Epithelial cell of proximal tubule (primary cell): ENCODE measurements around the gene SCARF1. TPM values are rescaled to one million over a fixed set of nuclear protein-coding genes. Genes with fewer than 3 reads are reported as not detected.
A peak's percentile ranks its signal among the peaks of the same experiment; 100 is the strongest.

ENCODE experiments used
- DNase-seq: peaks from one replicate; pipeline ENCODE4 v3.0.0-alpha.2; 2011; ENCODE audit warnings: low read depth
- H3K4me3 ChIP-seq: 2 replicates; pipeline ENCODE4 v1.5.1; 2011; ENCODE audit warnings: low read depth, mild to moderate bottlenecking, low read length
- total RNA-seq: library from RNA; depleted of rRNA; stranded (reverse); fragments of >200 nt; gene quantifications from 2 replicates; pipeline ENCODE4 v1.2.3, GENCODE V29; 2015
- TF ChIP-seq, protein P1 (sequence below): conservative IDR thresholded peaks from 2 replicates; pipeline ENCODE4 v1.5.1; 2012; ENCODE audit warnings: low read depth, mild to moderate bottlenecking, low read length

The SCARF1 gene
- total RNA-seq, 1 donor from 2014 or later: 14.5 TPM

DNA sequence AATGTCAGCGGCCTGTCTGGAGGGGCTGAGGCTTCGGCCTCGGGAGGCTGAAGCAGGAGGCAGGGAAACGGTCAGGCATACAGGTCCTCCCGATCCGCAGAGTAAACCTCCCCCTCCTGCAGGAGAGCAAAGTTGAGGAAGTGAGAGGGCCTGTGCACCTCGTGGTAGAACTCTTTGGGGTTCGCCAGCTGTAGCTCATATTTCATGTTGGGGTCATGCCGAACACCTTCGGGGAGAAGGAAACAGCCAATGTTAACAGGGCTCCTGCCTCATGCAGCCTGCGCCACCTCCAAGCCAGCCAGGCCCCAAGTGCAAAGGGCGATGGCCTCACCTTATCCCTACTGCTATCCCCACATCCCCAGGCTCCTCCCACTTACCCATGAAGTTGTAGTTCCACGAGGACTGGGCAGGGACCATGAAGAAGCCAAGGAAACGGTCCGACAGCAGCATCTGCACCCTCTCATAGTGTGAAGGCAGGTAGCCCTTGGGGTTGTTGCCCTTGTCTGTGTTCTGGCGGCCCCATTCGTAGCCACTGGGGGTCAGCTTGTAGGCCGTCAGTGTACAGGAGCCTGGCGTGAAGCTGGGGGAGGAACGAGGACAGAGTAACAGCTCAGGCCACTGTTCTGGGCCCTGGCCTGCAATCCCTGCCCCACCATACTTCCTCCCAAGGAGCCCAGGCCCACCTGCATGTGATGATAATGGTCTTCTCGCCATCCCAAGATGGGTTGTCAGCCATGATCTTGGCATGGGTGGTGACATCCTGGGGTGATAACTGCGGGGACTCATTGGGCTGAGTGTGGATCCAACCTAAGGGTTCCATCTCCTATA lies 5.4 kb upstream of the SCARF1 start:
- H3K4me3 ChIP-seq: no peak overlapping the region
- no peak for DNase-seq
- TF ChIP-seq, protein P1, sequence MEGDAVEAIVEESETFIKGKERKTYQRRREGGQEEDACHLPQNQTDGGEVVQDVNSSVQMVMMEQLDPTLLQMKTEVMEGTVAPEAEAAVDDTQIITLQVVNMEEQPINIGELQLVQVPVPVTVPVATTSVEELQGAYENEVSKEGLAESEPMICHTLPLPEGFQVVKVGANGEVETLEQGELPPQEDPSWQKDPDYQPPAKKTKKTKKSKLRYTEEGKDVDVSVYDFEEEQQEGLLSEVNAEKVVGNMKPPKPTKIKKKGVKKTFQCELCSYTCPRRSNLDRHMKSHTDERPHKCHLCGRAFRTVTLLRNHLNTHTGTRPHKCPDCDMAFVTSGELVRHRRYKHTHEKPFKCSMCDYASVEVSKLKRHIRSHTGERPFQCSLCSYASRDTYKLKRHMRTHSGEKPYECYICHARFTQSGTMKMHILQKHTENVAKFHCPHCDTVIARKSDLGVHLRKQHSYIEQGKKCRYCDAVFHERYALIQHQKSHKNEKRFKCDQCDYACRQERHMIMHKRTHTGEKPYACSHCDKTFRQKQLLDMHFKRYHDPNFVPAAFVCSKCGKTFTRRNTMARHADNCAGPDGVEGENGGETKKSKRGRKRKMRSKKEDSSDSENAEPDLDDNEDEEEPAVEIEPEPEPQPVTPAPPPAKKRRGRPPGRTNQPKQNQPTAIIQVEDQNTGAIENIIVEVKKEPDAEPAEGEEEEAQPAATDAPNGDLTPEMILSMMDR: no peak

- DNase-seq: no peak
- TF ChIP-seq, protein P1: no peak
- H3K4me3 ChIP-seq: peak within 1 kb of the TSS; percentile 64
Observed at GRCh38 chr17:1649844-1650501, 4.4 kb upstream of the SCARF1 start, which contains the start of gene RILP. Gene RILP (minus strand): TSS chr17:1649866. CDS start chr17:1649804, 62 bp downstream.

GRCh38 chr17:1648963-1649843 lies 3.7 kb upstream of the SCARF1 start:
- DNase-seq: no peak
- TF ChIP-seq, protein P1: peak; percentile 71
- peak overlapping the region; percentile 64 for H3K4me3 ChIP-seq

GRCh38 chr17:1648173-1648962 lies 2.8 kb upstream of the SCARF1 start:
- TF ChIP-seq, protein P1: no peak

GRCh38 chr17:1647802-1648171 lies 2.3 kb upstream of the SCARF1 start:
- TF ChIP-seq, protein P1: no peak
- no peak overlapping the region for H3K4me3 ChIP-seq
- DNase-seq: no peak

More at GRCh38 chr17:1648173-1648962, 2.8 kb upstream of the SCARF1 start:
- no peak for DNase-seq
- H3K4me3 ChIP-seq: peak overlapping the region; percentile 53
